ENCODE results near the gene KCNK10.

The KCNK10 gene

DNA sequence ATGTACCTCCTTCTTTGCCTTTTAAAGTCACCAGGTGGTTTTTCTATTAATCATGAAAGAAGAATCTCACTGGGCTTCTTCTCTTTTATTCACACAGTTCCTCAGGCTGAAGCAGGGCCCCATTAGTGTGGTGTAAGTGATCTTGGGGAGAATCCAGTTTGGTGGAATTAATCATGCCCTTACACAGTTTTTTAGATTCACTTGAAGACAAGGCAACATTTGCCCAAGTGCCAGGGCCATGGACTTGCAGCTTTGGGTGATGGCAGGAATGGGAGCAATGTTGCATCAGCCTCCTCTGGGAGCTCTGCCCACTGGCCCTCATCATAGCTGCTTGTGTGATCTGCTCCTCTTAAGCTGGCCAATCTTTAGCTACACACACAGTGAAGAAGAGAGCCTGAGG, 33.8 kb downstream of the KCNK10 start:
- Histone ChIP-seq H3K4me1 (no peaks in the 10 kb centered on the region), H3K27me3 (no peaks in the 10 kb centered on the region), H3K36me3 (no peaks in the 10 kb centered on the region), H3K9me3 (no peaks in the 10 kb centered on the region), H3K27ac (no peak overlapping the region), H3K4me3 (no peak overlapping the region)
- TF ChIP-seq, protein P1, sequence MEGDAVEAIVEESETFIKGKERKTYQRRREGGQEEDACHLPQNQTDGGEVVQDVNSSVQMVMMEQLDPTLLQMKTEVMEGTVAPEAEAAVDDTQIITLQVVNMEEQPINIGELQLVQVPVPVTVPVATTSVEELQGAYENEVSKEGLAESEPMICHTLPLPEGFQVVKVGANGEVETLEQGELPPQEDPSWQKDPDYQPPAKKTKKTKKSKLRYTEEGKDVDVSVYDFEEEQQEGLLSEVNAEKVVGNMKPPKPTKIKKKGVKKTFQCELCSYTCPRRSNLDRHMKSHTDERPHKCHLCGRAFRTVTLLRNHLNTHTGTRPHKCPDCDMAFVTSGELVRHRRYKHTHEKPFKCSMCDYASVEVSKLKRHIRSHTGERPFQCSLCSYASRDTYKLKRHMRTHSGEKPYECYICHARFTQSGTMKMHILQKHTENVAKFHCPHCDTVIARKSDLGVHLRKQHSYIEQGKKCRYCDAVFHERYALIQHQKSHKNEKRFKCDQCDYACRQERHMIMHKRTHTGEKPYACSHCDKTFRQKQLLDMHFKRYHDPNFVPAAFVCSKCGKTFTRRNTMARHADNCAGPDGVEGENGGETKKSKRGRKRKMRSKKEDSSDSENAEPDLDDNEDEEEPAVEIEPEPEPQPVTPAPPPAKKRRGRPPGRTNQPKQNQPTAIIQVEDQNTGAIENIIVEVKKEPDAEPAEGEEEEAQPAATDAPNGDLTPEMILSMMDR (IDR thresholded peaks at IDR 0.05): no peak
- DNase-seq: no peak
- intact Hi-C loops (cut with DNase I; ENCODE audit: low total_unique reads): no loop called here

DNA sequence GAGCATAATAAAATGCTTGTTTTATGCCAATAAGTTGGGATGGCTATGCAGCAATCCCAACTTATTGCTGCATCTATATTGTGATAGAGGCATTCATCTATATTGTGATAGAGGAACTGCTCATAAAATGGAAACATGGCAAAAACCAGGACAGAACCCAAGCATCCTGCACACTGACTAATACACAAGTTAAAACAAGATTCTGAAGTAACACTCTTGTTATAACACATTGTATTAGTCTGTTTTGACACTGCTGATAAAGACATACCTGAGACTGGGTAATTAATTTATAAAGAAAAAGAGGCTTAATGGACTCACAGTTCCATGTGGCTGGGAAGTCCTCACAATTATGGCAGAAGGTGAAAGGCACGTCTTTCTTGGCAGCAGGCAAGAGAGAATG, 36.8 kb downstream of the KCNK10 start:
- Histone ChIP-seq H3K27ac (no peak overlapping the region), H3K4me3 (no peak overlapping the region), H3K27me3 (no peaks in the 10 kb centered on the region), H3K36me3 (no peaks in the 10 kb centered on the region), H3K4me1 (no peaks in the 10 kb centered on the region), H3K9me3 (no peaks in the 10 kb centered on the region)
- DNase-seq: no peak
- TF ChIP-seq, protein P1 (IDR thresholded peaks at IDR 0.05): no peak
- intact Hi-C loops (cut with DNase I; ENCODE audit: low total_unique reads): no loop called here

DNA sequence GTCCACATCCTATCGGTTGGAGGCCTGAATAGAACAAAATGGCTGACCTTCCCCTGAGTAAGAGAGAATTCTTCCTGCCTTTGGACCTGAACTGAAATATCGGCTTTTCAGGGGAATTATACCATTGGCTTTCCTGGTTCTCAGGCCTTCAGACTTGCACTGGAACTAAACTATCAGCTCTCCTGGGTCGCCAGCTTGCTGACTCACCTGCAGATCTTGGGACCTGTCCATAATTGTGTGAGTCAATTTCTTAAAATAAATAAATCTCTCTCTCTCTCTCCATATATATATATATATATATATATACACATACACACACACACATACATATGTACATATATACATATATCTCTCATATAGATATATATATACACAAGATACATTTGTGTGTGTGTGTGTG, 41.6 kb downstream of the KCNK10 start:
- no peak for DNase-seq
- Histone ChIP-seq H3K9me3 (no peaks in the 10 kb centered on the region), H3K4me1 (no peaks in the 10 kb centered on the region), H3K27ac (no peak overlapping the region), H3K27me3 (no peaks in the 10 kb centered on the region), H3K36me3 (no peaks in the 10 kb centered on the region), H3K4me3 (no peak overlapping the region)
- intact Hi-C loops (cut with DNase I; ENCODE audit: low total_unique reads): no loop called here
- TF ChIP-seq, protein P1 (IDR thresholded peaks at IDR 0.05): no peak

DNA sequence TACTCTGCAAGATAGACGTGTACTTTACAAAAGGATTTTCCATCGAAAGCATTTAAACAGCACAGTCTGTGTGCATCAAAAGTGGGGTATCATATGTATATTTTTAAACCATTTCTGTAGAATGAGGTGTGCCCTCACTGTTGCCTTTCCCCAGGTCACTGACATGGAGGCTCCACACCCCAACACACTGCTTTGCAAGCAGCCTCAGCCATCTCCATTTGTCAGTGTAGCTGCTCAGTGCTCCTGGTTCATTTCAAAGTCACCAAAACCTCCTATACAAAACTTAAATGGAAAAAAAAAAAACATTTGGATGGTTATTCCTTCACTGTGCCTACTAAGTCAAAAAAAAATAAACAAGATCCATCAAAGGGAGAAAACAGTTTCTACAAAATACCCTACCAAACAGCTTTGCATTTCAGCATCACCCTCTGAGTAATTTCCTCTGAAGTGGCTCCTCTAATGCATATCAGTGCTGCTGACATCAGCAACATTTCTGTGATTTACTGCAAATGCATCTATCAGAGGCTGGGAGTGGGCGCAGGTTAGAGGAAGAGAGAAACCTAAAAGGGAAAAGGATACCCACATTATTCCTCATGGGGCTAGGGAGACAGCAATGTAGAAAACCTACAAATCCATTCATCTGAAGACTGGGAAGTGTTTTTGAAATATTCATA, 46.0 kb downstream of the KCNK10 start:
- intact Hi-C loops (cut with DNase I; ENCODE audit: low total_unique reads): no loop called here

DNA sequence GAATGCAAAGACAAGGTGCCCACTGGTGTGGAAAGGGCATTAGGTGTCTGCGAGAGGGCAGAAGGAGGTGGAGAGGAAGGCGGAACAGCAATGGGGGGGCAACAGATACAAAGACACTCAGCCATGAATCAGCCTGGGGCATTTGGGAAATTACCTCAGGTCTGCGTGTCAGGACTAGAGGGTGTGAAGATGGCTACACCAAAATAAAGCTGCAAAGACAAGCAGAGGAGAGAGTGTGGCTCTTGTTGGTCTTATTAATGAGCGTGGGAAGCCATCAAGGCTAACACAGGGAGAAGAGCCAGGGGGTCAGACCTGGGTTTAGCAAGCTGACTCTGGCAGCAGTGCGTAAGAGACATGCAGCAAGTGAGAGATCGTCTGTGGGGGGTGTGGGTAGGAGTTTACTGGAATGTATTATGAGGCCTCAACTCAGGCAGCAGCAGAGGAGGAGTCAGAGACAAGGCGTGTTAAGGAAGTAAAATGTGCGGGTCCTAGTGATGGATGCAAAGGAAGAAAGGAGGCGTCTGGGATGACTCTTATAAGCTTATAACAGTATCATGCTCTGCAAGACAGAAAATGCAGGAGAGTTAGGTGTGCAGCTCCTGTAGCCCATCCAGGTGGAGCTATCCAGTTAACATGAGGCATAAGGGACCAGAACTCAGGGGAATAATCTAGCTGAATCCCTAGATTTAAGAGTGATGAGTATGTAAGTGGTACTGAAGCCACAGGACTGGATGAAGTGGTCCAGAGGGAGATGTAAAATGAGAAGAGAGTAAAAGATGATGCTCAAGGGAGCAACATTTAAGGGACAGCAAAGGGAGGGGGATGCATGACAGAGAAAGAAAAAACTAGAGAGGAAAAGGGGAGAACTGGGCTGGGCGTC, 50.4 kb downstream of the KCNK10 start:
- DNase-seq: no peak
- TF ChIP-seq, protein P1 (IDR thresholded peaks at IDR 0.05): no peak
- Histone ChIP-seq H3K9me3 (no peaks in the 10 kb centered on the region), H3K27ac (no peak overlapping the region), H3K36me3 (no peaks in the 10 kb centered on the region), H3K4me1 (no peaks in the 10 kb centered on the region), H3K27me3 (peaks cover 0 to 11% of the 10 kb centered on the region in 2 donors), H3K4me3 (no peak overlapping the region)
- intact Hi-C loops (cut with DNase I; ENCODE audit: low total_unique reads): no loop called here

More for the DNA sequence above, 46.0 kb downstream of the KCNK10 start:
- DNase-seq: no peak
- Histone ChIP-seq H3K4me1 (no peaks in the 10 kb centered on the region), H3K27ac (no peak overlapping the region), H3K4me3 (no peak overlapping the region), H3K9me3 (no peaks in the 10 kb centered on the region), H3K27me3 (peaks cover 0 to 7% of the 10 kb centered on the region in 2 donors), H3K36me3 (no peaks in the 10 kb centered on the region)
- TF ChIP-seq, protein P1 (IDR thresholded peaks at IDR 0.05): no peak

Measured in tibial artery (tissue), 4 donors.